GM12865 (cell line): ENCODE results near the gene KIAA0319L.

ENCODE experiments used
- DNase-seq: peaks from one replicate; pipeline ENCODE4 v3.0.0; 2010; ENCODE audit warnings: low read depth
- H3K4me3 ChIP-seq: 2 replicates; pipeline ENCODE4 v1.5.1; 2011; ENCODE audit warnings: mild to moderate bottlenecking, low read depth, low read length, control low read depth
- TF ChIP-seq, protein P1 (sequence below): IDR thresholded peaks from 2 replicates; pipeline ENCODE4 v1.5.1; 2011; ENCODE audit warnings: low read length, control low read depth, low read depth, inconsistent platforms; ENCODE audit not compliant: insufficient read depth; ENCODE audit errors: missing control alignments

The KIAA0319L gene

DNA sequence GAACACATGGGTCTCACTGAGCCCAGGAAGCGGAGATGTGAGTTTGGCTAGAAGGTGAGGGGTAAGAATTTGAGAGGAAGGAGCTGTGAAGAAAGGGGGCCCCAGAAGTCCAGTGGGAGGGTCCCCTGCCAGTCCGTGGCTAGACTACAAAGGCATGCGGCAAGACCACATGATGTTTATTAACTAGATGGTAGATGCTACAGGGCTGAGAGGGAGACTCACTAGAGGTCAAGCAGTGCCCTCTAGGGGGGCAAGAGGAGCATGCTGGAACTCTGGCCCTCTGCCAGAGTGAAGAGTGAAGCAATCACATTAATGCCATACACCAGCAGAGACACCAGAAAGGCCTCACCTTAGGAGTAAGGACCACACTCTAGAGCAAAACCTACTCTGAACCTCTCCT is 12.2 kb downstream of the KIAA0319L start:
- peak; percentile 77 for DNase-seq
- TF ChIP-seq, protein P1, sequence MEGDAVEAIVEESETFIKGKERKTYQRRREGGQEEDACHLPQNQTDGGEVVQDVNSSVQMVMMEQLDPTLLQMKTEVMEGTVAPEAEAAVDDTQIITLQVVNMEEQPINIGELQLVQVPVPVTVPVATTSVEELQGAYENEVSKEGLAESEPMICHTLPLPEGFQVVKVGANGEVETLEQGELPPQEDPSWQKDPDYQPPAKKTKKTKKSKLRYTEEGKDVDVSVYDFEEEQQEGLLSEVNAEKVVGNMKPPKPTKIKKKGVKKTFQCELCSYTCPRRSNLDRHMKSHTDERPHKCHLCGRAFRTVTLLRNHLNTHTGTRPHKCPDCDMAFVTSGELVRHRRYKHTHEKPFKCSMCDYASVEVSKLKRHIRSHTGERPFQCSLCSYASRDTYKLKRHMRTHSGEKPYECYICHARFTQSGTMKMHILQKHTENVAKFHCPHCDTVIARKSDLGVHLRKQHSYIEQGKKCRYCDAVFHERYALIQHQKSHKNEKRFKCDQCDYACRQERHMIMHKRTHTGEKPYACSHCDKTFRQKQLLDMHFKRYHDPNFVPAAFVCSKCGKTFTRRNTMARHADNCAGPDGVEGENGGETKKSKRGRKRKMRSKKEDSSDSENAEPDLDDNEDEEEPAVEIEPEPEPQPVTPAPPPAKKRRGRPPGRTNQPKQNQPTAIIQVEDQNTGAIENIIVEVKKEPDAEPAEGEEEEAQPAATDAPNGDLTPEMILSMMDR, result peak; percentile 58
- H3K4me3 ChIP-seq, result no peak overlapping the region

DNA sequence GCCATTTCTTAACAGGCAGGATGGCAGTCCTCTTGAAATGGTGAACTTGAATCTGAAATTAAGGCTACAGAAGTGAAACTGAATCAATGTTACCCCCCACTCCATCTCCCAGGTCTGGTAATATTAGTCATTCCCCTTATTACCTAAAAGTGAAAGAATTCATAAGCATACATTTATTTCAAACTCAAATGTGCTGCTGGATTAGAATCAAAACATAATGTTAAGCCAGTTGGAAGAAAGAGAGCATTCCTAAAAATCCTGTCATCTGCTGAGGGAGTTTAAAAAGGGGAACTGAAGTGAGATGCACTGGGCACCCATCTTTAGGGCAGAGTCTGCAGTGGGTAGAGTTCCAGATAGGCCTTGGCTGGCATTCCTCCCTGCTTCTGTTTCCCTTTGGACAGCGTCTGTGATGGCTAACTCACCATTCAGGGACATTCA is 17.4 kb downstream of the KIAA0319L start:
- no peak overlapping the region for H3K4me3 ChIP-seq
- TF ChIP-seq, protein P1, result no peak
- DNase-seq, result peak; percentile 71

DNA sequence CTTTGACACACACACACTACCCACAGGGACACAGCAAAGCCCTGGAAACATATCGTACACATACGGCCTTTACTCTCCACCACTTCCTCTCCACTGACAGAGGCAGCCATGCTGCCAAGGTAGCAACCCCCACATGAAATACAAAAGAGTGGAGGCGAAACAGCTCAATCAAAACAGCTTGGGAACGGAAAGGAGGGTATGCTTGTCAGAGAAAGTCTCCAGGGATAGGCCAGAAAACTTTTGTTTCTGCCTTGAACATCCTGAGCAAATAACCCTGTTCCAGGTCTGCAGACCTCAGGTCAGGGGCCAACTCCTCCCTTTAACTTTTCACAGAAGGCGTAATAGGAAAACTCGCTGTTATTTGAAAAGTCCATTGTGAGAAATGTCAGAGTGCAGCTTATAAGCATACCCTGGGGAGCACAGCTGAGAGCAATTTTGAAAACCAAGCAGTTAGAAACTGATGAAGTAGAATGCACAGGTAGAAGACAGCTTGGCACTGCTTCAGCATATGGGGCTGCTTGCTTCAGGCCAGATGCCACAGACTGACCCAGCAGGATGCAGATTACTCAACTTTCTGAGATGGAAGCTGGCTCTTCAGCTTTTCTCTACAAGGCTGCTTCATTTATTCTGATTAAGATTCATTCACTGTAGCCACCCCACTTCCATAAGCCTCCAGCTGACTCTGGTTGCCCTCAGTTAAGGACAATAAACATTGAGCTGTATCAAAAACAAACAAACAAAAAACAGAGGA is 18.0 kb downstream of the KIAA0319L start:
- TF ChIP-seq, protein P1, result no peak
- peak; percentile 76 for DNase-seq
- H3K4me3 ChIP-seq, result peak overlapping the region; percentile 42

DNA sequence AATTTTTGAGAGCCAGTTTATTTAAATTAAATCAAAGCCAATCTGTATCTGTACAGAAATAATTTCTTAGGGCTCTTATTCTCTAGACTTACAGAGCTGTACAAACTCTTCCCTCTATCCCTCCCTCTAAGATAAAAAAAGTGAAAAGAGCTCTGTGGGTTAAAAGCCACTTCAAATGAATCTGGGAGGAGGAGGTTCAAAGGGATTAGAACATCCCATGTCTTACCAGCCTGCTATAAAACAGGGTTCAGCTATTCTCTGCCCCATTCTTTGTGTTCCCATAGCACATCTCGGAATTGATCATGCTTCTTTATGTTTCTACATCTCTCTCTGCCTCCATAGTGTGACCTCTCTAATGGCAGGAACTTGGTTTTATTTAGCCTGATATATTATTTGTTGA is 19.4 kb downstream of the KIAA0319L start:
- peak overlapping the region; percentile 42 for H3K4me3 ChIP-seq
- no peak for DNase-seq
- TF ChIP-seq, protein P1, result no peak

DNA sequence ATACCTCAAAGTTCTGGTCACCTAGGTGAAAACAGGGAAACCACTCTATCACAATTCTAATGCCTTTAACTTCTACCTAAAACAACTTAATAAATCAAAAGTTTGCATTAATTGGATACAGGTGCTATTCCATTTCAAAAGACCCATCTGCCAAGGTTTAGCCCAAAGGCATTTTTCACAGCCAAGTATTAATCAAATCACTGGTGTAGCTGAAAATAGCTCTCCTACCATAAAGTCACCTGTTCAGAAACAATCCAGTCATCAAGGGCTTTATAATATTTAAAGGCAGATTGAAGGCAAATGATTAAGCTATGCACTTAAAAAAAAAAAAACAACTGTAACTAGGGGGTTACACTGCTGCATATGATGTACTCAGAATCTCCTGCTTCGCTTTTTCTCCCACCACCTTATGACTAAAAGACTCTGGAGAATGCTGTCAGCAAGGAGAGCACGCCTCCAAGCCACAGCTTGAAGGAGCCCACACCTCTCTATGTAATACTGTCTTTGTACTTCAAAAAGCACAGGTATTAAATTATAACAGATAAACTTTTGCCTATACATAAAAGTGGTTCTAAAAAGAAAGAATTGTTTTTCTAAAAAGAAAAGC is 20.5 kb downstream of the KIAA0319L start:
- TF ChIP-seq, protein P1, result no peak
- H3K4me3 ChIP-seq, result no peak overlapping the region
- no peak for DNase-seq

DNA sequence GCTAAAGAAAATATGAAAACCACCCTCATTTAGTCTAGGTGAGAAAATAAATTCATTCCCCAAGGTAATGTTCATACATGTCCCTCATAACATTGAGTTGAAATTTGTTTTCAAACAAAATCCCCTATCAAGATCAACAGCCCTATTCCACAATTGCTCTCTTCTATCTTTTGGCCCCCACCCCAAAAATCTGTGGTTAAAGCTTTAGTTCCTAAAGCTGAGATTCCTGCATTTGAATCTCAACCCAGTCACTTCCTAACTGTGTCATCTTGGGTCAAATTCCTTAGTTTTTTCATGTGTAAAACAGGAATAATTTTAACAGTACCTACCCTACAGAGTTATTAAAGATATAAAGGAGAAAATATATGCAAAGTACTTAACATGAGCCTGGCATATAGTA is 22.0 kb downstream of the KIAA0319L start:
- H3K4me3 ChIP-seq, result no peak overlapping the region
- no peak for DNase-seq
- TF ChIP-seq, protein P1, result no peak
